Right atrium auricular region (tissue), 2 donors: Measurements from ENCODE around the gene RASL11B. TPM values are rescaled to one million over a fixed set of nuclear protein-coding genes. Genes with fewer than 3 reads are reported as not detected.

Source experiments
- DNase-seq: peaks from one replicate; pipeline ENCODE4 v3.0.0-alpha.2; 2019; ENCODE audit warnings: low spot score
- H3K27ac ChIP-seq, 2 donors: fragments of 200-600 bp; sonication (generic); 1 replicate in 1 of 2; 2 replicates in 1 of 2; pipeline ENCODE4 v1.5.1; 2016 to 2019
- H3K27me3 ChIP-seq, 2 donors: fragments of 200-600 bp; sonication (generic); one replicate each; pipeline versions ENCODE4 v1.5.1 to v1.6.0; 2017 to 2019
- H3K36me3 ChIP-seq: fragments of 200-600 bp; sonication (generic); one replicate; pipeline ENCODE4 v1.5.1; 2016
- H3K4me1 ChIP-seq, 2 donors: fragments of 200-600 bp; sonication (generic); one replicate each; pipeline versions ENCODE4 v1.5.1 to v1.6.0; 2017 to 2019
- H3K4me3 ChIP-seq, 2 donors: fragments of 200-600 bp; sonication (generic); 1 replicate in 1 of 2; 2 replicates in 1 of 2; pipeline ENCODE4 v1.5.1; 2017 to 2019; ENCODE audit warnings: mild to moderate bottlenecking in 1 of 2, moderate library complexity in 1 of 2
- H3K9me3 ChIP-seq, 2 donors: fragments of 200-600 bp; sonication (generic); one replicate each; pipeline ENCODE4 v1.5.1; 2019
- total RNA-seq, 2 donors: library from RNA; depleted of rRNA; stranded (reverse); fragments of >200 nt; gene quantifications; one replicate each; pipeline ENCODE4 v1.1.0, GENCODE V29; 2016
- TF ChIP-seq, protein P1 (sequence below), 2 donors: fragments of 200-600 bp; sonication (generic); IDR thresholded peaks; one replicate each; pipeline ENCODE4 v1.5.1; 2019; ENCODE audit warnings: antibody characterized with exemption in 2 of 2

The RASL11B gene
- total RNA-seq, 2 donors from 2014 or later: 10.9 to 12.2 TPM

DNA sequence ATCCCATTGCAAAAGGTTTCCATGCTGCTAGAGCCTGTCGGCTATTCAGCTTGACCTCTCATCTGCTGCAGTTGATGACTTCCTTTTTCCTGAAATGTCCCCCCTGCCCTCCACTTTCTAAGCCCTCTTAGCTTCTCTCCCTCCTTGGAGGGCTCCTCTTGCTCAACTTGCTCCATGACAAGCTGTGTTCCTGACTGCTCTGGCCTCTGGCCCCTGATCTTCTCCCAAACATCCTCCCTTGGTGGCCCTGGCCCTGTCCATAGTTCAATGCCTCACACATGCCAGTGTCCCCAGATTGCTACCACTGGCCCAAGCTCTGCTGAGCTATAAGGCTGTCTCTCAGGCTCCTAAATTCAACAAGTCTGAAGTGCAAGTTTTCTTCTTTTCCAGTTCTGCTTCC, 29.6 kb downstream of the RASL11B start:
- H3K27ac ChIP-seq: no peak overlapping the region
- DNase-seq: no peak
- no peaks in the 10 kb centered on the region for H3K36me3 ChIP-seq
- no peaks in the 10 kb centered on the region for H3K9me3 ChIP-seq
- TF ChIP-seq, protein P1, sequence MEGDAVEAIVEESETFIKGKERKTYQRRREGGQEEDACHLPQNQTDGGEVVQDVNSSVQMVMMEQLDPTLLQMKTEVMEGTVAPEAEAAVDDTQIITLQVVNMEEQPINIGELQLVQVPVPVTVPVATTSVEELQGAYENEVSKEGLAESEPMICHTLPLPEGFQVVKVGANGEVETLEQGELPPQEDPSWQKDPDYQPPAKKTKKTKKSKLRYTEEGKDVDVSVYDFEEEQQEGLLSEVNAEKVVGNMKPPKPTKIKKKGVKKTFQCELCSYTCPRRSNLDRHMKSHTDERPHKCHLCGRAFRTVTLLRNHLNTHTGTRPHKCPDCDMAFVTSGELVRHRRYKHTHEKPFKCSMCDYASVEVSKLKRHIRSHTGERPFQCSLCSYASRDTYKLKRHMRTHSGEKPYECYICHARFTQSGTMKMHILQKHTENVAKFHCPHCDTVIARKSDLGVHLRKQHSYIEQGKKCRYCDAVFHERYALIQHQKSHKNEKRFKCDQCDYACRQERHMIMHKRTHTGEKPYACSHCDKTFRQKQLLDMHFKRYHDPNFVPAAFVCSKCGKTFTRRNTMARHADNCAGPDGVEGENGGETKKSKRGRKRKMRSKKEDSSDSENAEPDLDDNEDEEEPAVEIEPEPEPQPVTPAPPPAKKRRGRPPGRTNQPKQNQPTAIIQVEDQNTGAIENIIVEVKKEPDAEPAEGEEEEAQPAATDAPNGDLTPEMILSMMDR (IDR thresholded peaks at IDR 0.05): no peak
- H3K4me1 ChIP-seq: no peaks in the 10 kb centered on the region
- H3K27me3 ChIP-seq: no peaks in the 10 kb centered on the region
- H3K4me3 ChIP-seq: no peak overlapping the region

- no peak overlapping the region for H3K4me3 ChIP-seq
- H3K27ac ChIP-seq: no peak overlapping the region
- H3K4me1 ChIP-seq: no peaks in the 10 kb centered on the region
- no peaks in the 10 kb centered on the region for H3K27me3 ChIP-seq
- H3K36me3 ChIP-seq: no peaks in the 10 kb centered on the region
- TF ChIP-seq, protein P1 (IDR thresholded peaks at IDR 0.05): no peak
- no peaks in the 10 kb centered on the region for H3K9me3 ChIP-seq
- no peak for DNase-seq
These were observed 30.8 kb downstream of the RASL11B start for GRCh38 chr4:52892880-52893279.

- Histone ChIP-seq H3K4me3 (no peak overlapping the region), H3K36me3 (no peaks in the 10 kb centered on the region), H3K4me1 (no peaks in the 10 kb centered on the region), H3K27ac (no peak overlapping the region), H3K27me3 (no peaks in the 10 kb centered on the region), H3K9me3 (no peaks in the 10 kb centered on the region)
- no peak for DNase-seq
- TF ChIP-seq, protein P1 (IDR thresholded peaks at IDR 0.05): no peak
These were observed 32.3 kb downstream of the RASL11B start for GRCh38 chr4:52894443-52894842.

DNA sequence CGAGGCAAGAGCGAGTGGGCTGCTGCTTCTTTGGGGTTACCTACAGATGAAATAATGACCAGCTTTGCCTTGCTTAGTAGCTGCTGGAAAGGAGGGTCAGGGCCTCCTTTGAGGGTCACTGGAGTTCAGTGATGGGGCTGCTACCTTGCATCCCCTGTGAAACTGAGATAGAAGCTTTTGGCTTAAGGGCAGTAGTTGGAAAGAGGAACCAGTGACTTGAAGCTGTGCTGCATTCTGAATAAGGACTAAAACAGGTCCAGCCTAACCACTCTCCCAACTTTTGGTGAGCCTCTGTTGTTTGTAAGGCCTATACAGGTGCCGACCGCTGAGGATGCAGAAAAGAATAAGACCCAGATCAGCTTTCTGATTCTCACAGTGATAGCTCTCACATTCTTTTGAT, 41.2 kb downstream of the RASL11B start:
- Histone ChIP-seq H3K27me3 (no peaks in the 10 kb centered on the region), H3K27ac (no peak overlapping the region), H3K4me3 (no peak overlapping the region), H3K36me3 (no peaks in the 10 kb centered on the region), H3K9me3 (no peaks in the 10 kb centered on the region), H3K4me1 (no peaks in the 10 kb centered on the region)
- TF ChIP-seq, protein P1 (IDR thresholded peaks at IDR 0.05): no peak
- DNase-seq: no peak

- Histone ChIP-seq H3K27ac (no peak overlapping the region), H3K4me1 (no peaks in the 10 kb centered on the region), H3K27me3 (no peaks in the 10 kb centered on the region), H3K36me3 (no peaks in the 10 kb centered on the region), H3K9me3 (no peaks in the 10 kb centered on the region), H3K4me3 (no peak overlapping the region)
- DNase-seq: no peak
- TF ChIP-seq, protein P1 (IDR thresholded peaks at IDR 0.05): no peak
These were observed 42.3 kb downstream of the RASL11B start for GRCh38 chr4:52904421-52904820.

DNA sequence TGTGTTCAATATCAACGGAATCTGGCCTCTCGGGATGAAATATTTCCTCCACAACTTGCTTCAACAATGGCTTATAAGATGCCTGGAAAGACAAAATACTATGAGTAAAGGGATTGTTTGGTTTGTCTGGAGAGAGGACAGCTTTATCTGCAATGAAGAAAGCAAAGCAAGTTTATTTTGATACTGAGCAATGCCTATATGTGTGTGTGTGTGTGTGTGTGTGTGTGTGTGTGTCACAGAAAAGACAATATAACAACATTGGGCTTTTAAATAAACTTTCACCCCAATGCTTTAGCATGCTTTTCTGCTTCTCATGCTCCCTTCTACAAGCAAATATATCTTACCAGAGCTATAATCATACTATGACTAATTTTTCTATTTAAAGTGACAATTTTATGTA, 45.4 kb downstream of the RASL11B start:
- no peaks in the 10 kb centered on the region for H3K27me3 ChIP-seq
- H3K4me3 ChIP-seq: no peak overlapping the region
- TF ChIP-seq, protein P1 (IDR thresholded peaks at IDR 0.05): no peak
- DNase-seq: no peak
- no peaks in the 10 kb centered on the region for H3K9me3 ChIP-seq
- no peak overlapping the region for H3K27ac ChIP-seq
- H3K4me1 ChIP-seq: peaks cover 0 to 7% of the 10 kb centered on the region in 2 donors
- no peaks in the 10 kb centered on the region for H3K36me3 ChIP-seq
